Ureter (tissue), 1 donor: ENCODE data around the gene SETDB1. TPM values are rescaled to one million over a fixed set of nuclear protein-coding genes. Genes with fewer than 3 reads are reported as not detected.
A peak's percentile ranks its signal among the peaks of the same experiment; 100 is the strongest.
"Not testable (repeated sequence)": the region's sequence is repeated elsewhere in the genome, so short reads cannot be mapped to it uniquely, and the experiment has no call there.

Source experiments
- DNase-seq: peaks from one replicate; pipeline ENCODE4 v3.0.0-alpha.2; 2020; ENCODE audit warnings: low spot score
- total RNA-seq: library from RNA; stranded (reverse); gene quantifications from one replicate; pipeline ENCODE4 v1.2.4, GENCODE V29; 2023
- donor health status: DM: yes; HTN: yes; CAD: no.

The SETDB1 gene
- total RNA-seq = 56.9 TPM

GRCh38 chr1:150926097-150926741, at the start of gene SETDB1:
Gene SETDB1, plus strand, starts transcription at chr1:150926363. Its CDS starts 1,352 bp downstream, at chr1:150927715.
- DNase-seq = peak; percentile 97

- DNase-seq = not testable (repeated sequence)
Measured at GRCh38 chr1:150878931-150879330, 47.2 kb upstream of the SETDB1 start.

GRCh38 chr1:150881331-150882070, 44.7 kb upstream of the SETDB1 start:
- no peak for DNase-seq

DNA sequence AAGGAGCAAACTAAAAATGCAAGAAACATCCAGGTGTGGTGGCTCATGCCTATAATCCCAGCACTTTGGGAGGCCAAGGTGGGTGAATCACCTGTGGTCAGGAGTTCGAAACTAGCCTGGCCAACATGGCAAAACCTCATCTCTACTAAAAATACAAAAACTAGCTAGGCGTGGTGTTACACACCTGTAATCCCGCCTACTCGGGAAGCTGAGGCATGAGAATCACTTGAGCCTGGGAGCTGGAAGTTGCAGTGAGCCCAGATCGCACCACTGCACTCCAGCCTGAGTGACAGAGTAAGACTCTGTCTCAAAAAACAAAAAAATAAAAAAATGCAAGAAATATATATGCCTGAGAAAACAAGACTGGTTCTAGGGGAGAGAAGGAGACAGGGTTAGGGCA, 43.0 kb upstream of the SETDB1 start:
- DNase-seq = not testable (repeated sequence)

DNA sequence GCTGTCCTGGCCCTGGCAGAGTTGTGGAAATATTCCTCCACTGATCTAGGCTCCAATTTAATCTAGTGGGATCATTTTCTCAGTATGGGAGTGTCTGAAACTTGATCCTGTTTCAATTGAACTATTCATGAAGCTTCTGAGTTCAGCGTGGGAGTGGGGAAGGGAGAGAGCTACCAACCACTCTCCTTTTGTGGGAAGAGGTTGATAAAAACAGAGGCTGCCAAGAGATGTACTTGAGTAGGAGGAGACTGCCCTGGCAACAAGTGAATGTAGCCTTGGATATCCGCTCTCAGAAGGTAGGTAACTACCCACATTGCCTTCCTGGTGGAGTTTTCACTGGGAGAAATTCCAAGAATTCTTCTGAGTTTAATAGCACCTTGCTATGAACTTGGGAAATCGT, 39.1 kb upstream of the SETDB1 start, which contains the start of gene CTXND2:
Gene CTXND2 (plus strand): TSS at position 119 of the 400 bp plus-strand sequence. CDS start 25,179 bp downstream, outside the sequence.
- DNase-seq = no peak

DNA sequence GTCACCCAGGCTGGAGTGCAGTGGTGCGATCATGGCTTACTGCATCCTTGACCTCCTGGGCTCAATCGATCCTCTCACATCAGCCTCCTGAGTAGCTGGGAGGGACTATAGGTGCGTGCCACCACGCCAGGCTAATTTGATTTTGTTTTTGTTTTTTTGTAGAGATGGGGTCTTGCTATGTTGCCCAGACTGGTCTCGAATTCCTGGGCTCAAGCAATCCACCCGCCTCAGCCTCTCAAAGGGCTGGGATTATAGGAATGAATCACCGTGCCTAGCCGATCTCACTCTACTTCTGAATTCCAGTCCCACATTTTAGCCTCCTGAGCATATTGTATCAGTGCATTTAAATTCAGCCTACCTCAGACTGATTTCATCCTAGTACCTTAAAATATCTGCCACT, 37.4 kb upstream of the SETDB1 start:
- no peak for DNase-seq

GRCh38 chr1:150890033-150890416, 36.1 kb upstream of the SETDB1 start:
- no peak for DNase-seq

GRCh38 chr1:150893336-150893913, 32.7 kb upstream of the SETDB1 start:
- no peak for DNase-seq

- DNase-seq = no peak
Measured at GRCh38 chr1:150895618-150896017, 30.5 kb upstream of the SETDB1 start.

GRCh38 chr1:150899795-150900194, 26.4 kb upstream of the SETDB1 start:
- not testable (repeated sequence) for DNase-seq

- DNase-seq = no peak
Measured at GRCh38 chr1:150902346-150902745, 23.8 kb upstream of the SETDB1 start.

- DNase-seq = no peak
Measured at GRCh38 chr1:150902751-150903150, 23.4 kb upstream of the SETDB1 start.

- DNase-seq = no peak
Measured at GRCh38 chr1:150905301-150905700, 20.9 kb upstream of the SETDB1 start.

- no peak for DNase-seq
Measured at GRCh38 chr1:150906329-150906728, 19.8 kb upstream of the SETDB1 start.

DNA sequence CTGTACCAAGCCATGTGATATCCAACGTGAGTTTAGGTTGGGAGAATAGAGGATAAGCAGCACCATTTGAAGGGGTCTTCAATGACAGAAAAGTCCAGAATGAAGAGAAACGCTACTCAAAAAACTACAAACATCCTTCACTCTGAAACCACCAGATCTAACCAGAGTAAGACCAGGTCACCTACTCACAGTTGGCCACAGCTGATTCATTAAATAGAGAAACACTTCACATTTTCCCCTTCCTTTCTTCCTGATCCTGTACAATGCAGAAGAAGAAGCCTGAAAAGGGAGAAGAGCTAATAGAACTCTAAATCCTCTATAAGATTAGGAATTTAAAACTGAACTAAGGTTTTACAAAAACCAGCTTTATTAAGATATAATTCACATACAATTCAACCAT, 19.4 kb upstream of the SETDB1 start:
- DNase-seq = no peak

DNA sequence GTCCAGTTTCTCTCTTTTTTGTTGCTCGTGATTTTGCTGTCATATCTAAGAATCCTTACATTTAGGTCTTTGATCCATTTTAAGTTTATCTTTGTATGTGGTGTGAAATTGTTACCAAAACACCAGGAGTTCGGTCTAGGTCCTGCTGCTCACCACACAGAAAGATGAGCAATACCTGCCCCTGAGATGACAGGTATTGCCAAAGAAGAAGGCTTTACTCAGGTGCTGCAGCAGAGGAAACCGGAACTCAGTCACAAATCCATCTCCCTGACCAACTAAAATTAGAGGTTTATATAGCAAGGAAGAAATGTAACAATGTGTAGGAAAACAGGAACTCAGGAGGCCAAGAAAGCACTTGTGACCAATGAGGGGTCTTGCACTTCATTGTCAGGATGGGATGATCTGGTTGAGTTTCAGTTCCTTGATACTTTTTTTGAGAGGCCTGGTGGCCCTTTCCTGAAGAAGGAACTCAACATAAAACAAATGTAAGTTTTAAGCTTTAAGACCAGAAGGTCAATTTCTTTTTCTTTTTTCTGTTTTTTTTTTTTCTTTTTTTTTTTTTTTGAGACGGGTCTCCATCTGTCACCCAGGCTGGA, 16.5 kb upstream of the SETDB1 start:
- no peak for DNase-seq

DNA sequence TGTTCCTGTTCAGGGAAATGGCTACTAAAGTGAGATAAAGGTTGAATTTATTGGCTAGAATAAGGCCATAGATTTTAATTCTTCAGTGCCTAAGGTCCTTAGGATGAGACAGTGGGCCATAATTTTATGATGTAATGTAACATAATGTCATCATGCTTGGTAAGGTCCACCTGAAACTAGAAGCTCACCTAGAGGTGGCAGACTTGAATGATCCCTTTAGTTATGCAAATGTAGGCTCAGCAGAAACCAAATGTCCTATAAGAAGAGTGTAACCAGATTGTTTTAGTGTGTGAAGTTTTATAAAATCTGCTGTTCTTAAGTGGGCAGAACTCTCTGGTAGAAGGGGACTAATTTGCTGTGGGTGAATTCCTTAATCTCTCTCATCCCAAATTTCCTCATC, 13.5 kb upstream of the SETDB1 start:
- no peak for DNase-seq

DNA sequence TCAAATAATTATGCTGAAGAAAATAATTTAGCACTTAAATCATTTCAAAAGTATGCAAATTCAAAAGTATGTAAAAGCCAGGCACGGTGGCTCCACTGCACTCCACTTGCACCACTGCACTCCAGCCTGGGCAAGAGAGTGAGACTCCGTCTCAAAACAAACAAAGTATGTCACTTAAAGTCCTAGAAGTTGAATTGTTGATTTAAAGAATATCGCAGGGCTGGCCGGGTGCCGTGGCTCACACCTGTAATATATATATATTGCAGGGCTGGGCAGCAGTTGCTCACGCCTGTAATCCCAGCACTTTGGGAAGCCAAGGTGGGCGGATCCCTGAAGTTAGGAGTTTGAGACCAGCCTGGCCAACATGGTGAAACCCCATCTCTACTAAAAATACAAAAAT, 8.8 kb upstream of the SETDB1 start:
- no peak for DNase-seq

DNA sequence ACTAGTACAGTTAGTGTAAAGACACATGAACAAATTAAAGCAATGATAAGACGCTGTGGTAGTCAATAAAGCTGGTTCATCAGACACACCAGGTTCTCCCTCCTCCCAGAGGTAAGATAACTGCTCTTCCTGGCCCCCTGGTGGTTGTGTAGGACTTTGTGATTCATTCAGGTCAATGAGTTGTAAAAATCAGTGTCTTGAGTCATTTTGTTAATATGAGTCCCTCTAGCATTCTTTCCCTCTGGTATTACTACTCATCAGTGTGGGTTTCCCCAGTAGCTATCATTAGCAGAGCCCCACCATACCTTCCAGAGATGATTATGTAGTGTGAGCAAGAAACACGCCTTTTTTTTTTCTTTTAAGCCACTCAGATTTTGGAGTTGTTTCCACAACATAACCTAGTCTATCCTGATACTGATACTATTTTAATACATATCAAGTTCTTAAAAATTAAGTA, 3.6 kb upstream of the SETDB1 start:
- DNase-seq = peak; percentile 70

GRCh38 chr1:150925080-150925479, 1.1 kb upstream of the SETDB1 start:
- DNase-seq = no peak

- DNase-seq = no peak
Measured at GRCh38 chr1:150927624-150928023, 1.5 kb downstream of the SETDB1 start.

DNA sequence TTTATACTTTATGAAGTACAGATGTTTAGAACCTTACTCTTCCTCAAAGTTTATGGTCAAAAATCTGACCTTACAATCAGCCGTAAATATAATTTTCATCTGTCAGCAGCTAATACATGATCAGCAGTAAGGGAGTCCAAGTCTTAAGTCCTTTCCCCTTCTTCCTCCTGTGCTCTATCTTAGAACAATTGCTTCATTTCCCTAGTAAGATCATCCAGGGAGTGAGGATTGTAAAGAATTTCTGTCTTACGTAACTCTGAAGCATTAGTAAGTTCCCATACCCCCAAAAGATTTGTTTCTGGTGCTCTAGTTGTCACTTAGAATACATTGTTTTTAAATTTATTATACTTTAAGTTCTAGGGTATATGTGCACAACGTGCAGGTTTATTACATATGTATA, 2.1 kb downstream of the SETDB1 start:
- DNase-seq = no peak
